MM.1S (cell line): ENCODE data around the gene RCN2.

ENCODE experiments used
- DNase-seq: peaks from one replicate; pipeline ENCODE4 v3.0.0-alpha.2; 2015
- H2AFZ ChIP-seq: fragments of 300-600 bp; sonication (generic); 2 replicates; pipeline ENCODE4 v1.6.0; 2016; ENCODE audit warnings: antibody characterized with exemption, low read length
- H3F3A ChIP-seq: fragments of 300-600 bp; sonication (generic); 2 replicates; pipeline ENCODE4 v1.6.1; 2016; ENCODE audit warnings: mild to moderate bottlenecking, antibody characterized with exemption, low read length, moderate library complexity, mixed read lengths; ENCODE audit not compliant: insufficient read depth
- H3K27ac ChIP-seq: fragments of 300-600 bp; sonication (generic); 2 replicates; pipeline ENCODE4 v1.5.1; 2016; ENCODE audit warnings: mild to moderate bottlenecking, low read length
- H3K27me3 ChIP-seq: fragments of 300-600 bp; sonication (generic); replicated peaks from 2 replicates; pipeline ENCODE4 v1.6.0; 2016; ENCODE audit warnings: low read length; ENCODE audit not compliant: insufficient read depth
- H3K36me3 ChIP-seq: fragments of 300-600 bp; sonication (generic); replicated peaks from 2 replicates; pipeline ENCODE4 v1.6.1; 2016; ENCODE audit warnings: mild to moderate bottlenecking, low read length, mixed read lengths; ENCODE audit not compliant: insufficient read depth
- H3K4me1 ChIP-seq: fragments of 300-600 bp; sonication (generic); 2 replicates; pipeline ENCODE4 v1.6.1; 2016; ENCODE audit warnings: low read length, mixed read lengths
- H3K4me2 ChIP-seq: fragments of 300-600 bp; sonication (generic); 2 replicates; pipeline ENCODE4 v1.6.0; 2016; ENCODE audit warnings: low read depth, low read length
- H3K4me3 ChIP-seq: fragments of 300-600 bp; sonication (generic); 2 replicates; pipeline ENCODE4 v1.5.1; 2016; ENCODE audit warnings: low read length, mixed read lengths
- H3K79me2 ChIP-seq: fragments of 300-600 bp; sonication (generic); 2 replicates; pipeline ENCODE4 v1.6.1; 2016; ENCODE audit warnings: mixed run types, low read length, mixed read lengths
- H3K9ac ChIP-seq: fragments of 300-600 bp; sonication (generic); 2 replicates; pipeline ENCODE4 v1.6.1; 2016; ENCODE audit warnings: low read length, mixed read lengths
- H3K9me2 ChIP-seq: fragments of 300-600 bp; sonication (generic); replicated peaks from 2 replicates; pipeline ENCODE4 v1.6.1; 2016; ENCODE audit warnings: mild to moderate bottlenecking, low read length, mixed read lengths; ENCODE audit not compliant: insufficient read depth
- H3K9me3 ChIP-seq: fragments of 300-600 bp; sonication (generic); replicated peaks from 2 replicates; pipeline ENCODE4 v1.6.1; 2016; ENCODE audit warnings: mild to moderate bottlenecking, low read length, mixed read lengths; ENCODE audit not compliant: insufficient read depth
- H4K20me1 ChIP-seq: fragments of 300-600 bp; sonication (generic); 2 replicates; pipeline ENCODE4 v1.6.1; 2016; ENCODE audit warnings: mild to moderate bottlenecking, low read length, moderate library complexity, mixed read lengths; ENCODE audit not compliant: insufficient read depth
- EZH2 ChIP-seq: fragments of 300-600 bp; sonication (generic); optimal IDR thresholded peaks from 2 replicates; pipeline ENCODE3; 2017; ENCODE audit warnings: low read depth, mild to moderate bottlenecking, antibody characterized with exemption, low read length, mixed read lengths
- EZH2phosphoT487 ChIP-seq: fragments of 300-600 bp; sonication (generic); IDR thresholded peaks from 2 replicates; pipeline ENCODE4 v1.6.1; 2018; ENCODE audit warnings: antibody characterized with exemption, low read length
- TF ChIP-seq, protein P1 (sequence below): fragments of 300-600 bp; sonication (generic); IDR thresholded peaks from 2 replicates; pipeline ENCODE4 v1.5.1; 2016; ENCODE audit warnings: antibody characterized with exemption, low read length, mixed read lengths

RCN2 gene

DNA sequence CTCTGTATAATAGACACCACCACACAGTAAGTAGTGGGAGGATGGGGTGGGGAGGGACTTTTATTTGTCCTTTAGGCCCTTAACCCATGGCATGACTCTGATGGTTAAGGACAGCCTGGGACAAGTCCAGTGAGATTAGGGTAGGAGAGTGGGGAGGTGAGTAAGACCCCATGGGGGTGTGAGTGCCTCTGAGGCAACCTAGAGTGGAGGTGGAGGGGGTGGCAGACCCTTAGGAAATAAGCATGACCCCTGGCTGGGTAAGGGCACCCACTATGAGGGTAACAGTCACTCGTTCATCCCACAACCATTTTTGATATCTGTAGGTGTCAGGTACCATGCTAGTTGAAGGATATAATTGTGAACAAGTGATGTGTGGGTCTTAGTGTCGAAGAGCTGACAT lies 42.4 kb downstream of the RCN2 start:
- Histone ChIP-seq H3K4me3 (no peak overlapping the region), H3K4me1 (no peaks in the 10 kb centered on the region), H3K36me3 (no peaks in the 10 kb centered on the region), H3K9me2 (no peaks in the 10 kb centered on the region), H3K9me3 (no peaks in the 10 kb centered on the region), H3K9ac (no peak overlapping the region), H3K4me2 (no peak overlapping the region), H3K27me3 (no peaks in the 10 kb centered on the region), H3K79me2 (no peaks in the 10 kb centered on the region), H2AFZ (no peak overlapping the region), H3K27ac (no peak overlapping the region), H4K20me1 (no peaks in the 10 kb centered on the region), H3F3A (no peaks in the 10 kb centered on the region)
- DNase-seq = no peak
- TF ChIP-seq EZH2 (no peak), EZH2phosphoT487 (no peak)
- TF ChIP-seq, protein P1, sequence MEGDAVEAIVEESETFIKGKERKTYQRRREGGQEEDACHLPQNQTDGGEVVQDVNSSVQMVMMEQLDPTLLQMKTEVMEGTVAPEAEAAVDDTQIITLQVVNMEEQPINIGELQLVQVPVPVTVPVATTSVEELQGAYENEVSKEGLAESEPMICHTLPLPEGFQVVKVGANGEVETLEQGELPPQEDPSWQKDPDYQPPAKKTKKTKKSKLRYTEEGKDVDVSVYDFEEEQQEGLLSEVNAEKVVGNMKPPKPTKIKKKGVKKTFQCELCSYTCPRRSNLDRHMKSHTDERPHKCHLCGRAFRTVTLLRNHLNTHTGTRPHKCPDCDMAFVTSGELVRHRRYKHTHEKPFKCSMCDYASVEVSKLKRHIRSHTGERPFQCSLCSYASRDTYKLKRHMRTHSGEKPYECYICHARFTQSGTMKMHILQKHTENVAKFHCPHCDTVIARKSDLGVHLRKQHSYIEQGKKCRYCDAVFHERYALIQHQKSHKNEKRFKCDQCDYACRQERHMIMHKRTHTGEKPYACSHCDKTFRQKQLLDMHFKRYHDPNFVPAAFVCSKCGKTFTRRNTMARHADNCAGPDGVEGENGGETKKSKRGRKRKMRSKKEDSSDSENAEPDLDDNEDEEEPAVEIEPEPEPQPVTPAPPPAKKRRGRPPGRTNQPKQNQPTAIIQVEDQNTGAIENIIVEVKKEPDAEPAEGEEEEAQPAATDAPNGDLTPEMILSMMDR = no peak

DNA sequence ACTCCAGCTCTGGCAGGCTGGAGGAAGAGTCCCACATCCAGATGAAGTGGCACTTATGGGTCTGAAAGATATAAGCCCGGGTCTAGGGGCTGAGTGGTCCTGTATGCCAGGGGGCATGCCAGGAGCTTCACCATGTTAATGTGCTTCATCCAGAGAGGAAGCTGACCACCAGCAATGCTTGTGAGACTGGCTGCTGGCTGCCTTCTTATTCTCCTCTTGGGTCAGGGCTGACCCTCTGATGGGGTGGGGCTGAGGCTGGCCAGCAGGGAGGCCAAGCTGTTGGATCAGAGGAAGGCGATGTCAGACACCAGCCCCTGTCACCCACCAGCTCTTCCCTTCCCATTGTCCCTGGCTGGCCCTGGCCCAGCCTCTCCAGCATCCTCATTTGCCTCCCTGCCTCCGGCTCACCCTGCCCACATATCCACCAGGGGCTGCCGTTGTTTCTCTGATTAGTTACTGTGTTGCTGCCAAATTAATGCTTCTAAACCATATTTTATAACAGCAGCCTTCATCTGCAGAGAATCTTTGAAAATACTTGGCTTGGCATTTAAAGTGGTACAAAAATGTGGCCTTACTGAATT lies 43.0 kb downstream of the RCN2 start:
- Histone ChIP-seq H3K9me3 (no peaks in the 10 kb centered on the region), H3K4me1 (no peaks in the 10 kb centered on the region), H3K79me2 (no peaks in the 10 kb centered on the region), H3K36me3 (no peaks in the 10 kb centered on the region), H2AFZ (no peak overlapping the region), H3K4me3 (no peak overlapping the region), H3K4me2 (no peak overlapping the region), H3K9me2 (no peaks in the 10 kb centered on the region), H3K27me3 (no peaks in the 10 kb centered on the region), H3K9ac (no peak overlapping the region), H3K27ac (no peak overlapping the region), H3F3A (no peaks in the 10 kb centered on the region), H4K20me1 (no peaks in the 10 kb centered on the region)
- no peak for DNase-seq
- no peak for TF ChIP-seq EZH2phosphoT487
- no peak for TF ChIP-seq EZH2
- TF ChIP-seq, protein P1 = no peak

DNA sequence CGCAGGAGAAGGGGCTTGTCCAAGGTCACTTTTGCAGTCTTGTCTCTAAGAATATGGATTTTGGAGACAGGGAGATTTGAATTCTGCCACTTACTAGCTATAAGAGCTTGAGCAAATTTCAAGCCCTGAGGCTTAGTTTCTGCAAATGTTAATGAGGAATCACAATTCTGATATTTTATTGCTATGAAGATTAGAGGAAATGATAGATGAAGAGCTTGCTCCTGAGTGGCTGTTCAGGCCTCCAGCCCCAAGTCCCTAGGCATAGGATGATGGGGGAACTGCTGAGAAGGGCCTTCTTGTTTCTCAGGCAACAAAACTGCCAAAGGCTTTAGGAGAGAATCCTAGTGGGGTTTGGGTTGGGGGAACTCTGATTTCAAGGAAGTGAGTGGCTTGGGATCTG lies 44.6 kb downstream of the RCN2 start:
- DNase-seq = no peak
- no peak overlapping the region for H3K27ac ChIP-seq
- TF ChIP-seq, protein P1 = no peak
- no peak for TF ChIP-seq EZH2
- no peak for TF ChIP-seq EZH2phosphoT487
- H3K9me3 ChIP-seq = no peaks in the 10 kb centered on the region
- H3K9ac ChIP-seq = no peak overlapping the region
- H3K27me3 ChIP-seq = no peaks in the 10 kb centered on the region
- H3F3A ChIP-seq = no peaks in the 10 kb centered on the region
- H3K9me2 ChIP-seq = no peaks in the 10 kb centered on the region
- no peak overlapping the region for H3K4me2 ChIP-seq
- H3K79me2 ChIP-seq = no peaks in the 10 kb centered on the region
- H3K4me1 ChIP-seq = no peaks in the 10 kb centered on the region
- H2AFZ ChIP-seq = no peak overlapping the region
- H3K36me3 ChIP-seq = no peaks in the 10 kb centered on the region
- H4K20me1 ChIP-seq = no peaks in the 10 kb centered on the region
- H3K4me3 ChIP-seq = no peak overlapping the region
